Panc1 (cell line): ENCODE measurements around the gene MIPOL1.

ENCODE experiments used
- CTCF ChIP-seq: fragments of 450-650 bp; IDR thresholded peaks from 2 replicates; pipeline ENCODE4 v1.5.1; 2017; ENCODE audit warnings: mild to moderate bottlenecking
- POLR2AphosphoS5 ChIP-seq: IDR thresholded peaks from 2 replicates; pipeline ENCODE4 v1.6.1; 2012; ENCODE audit warnings: mild to moderate bottlenecking, low read depth, low read length, moderate library complexity
- SIN3A ChIP-seq: IDR thresholded peaks from 2 replicates; pipeline ENCODE4 v1.6.1; 2012; ENCODE audit warnings: low read depth, mild to moderate bottlenecking, low read length, moderate library complexity, borderline replicate concordance; ENCODE audit not compliant: insufficient read depth
- TCF7L2 ChIP-seq: IDR thresholded peaks from 2 replicates; pipeline ENCODE4 v1.6.1; 2011; ENCODE audit warnings: mild to moderate bottlenecking, low read depth, low read length, inconsistent platforms
- TF ChIP-seq, protein P1 (sequence below), 2 experiments: IDR thresholded peaks; 2 replicates each; pipeline ENCODE4 v1.6.1; 2011 to 2012; ENCODE audit warnings: low read depth in 2 of 2, control low read depth in 1 of 2, low read length in 1 of 2, mild to moderate bottlenecking in 1 of 2, moderate library complexity in 1 of 2; ENCODE audit not compliant: insufficient read depth in 1 of 2

- no peak for TF ChIP-seq CTCF
- TF ChIP-seq SIN3A = no peak
- TF ChIP-seq, protein P1, sequence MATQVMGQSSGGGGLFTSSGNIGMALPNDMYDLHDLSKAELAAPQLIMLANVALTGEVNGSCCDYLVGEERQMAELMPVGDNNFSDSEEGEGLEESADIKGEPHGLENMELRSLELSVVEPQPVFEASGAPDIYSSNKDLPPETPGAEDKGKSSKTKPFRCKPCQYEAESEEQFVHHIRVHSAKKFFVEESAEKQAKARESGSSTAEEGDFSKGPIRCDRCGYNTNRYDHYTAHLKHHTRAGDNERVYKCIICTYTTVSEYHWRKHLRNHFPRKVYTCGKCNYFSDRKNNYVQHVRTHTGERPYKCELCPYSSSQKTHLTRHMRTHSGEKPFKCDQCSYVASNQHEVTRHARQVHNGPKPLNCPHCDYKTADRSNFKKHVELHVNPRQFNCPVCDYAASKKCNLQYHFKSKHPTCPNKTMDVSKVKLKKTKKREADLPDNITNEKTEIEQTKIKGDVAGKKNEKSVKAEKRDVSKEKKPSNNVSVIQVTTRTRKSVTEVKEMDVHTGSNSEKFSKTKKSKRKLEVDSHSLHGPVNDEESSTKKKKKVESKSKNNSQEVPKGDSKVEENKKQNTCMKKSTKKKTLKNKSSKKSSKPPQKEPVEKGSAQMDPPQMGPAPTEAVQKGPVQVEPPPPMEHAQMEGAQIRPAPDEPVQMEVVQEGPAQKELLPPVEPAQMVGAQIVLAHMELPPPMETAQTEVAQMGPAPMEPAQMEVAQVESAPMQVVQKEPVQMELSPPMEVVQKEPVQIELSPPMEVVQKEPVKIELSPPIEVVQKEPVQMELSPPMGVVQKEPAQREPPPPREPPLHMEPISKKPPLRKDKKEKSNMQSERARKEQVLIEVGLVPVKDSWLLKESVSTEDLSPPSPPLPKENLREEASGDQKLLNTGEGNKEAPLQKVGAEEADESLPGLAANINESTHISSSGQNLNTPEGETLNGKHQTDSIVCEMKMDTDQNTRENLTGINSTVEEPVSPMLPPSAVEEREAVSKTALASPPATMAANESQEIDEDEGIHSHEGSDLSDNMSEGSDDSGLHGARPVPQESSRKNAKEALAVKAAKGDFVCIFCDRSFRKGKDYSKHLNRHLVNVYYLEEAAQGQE (IDR thresholded peaks at IDR 0.05; ENCODE audit: insufficient read depth in 1 of 2, low read depth in 2 of 2, low read length in 1 of 2) = no peak
- TF ChIP-seq POLR2AphosphoS5 = no peak
- no peak for TF ChIP-seq TCF7L2
Observed at GRCh38 chr14:37447883-37448391, 250.2 kb downstream of the MIPOL1 start.
